Activated CD8-positive, alpha-beta T cell treated with anti-CD3 and anti-CD28 coated beads, Interleukin-2, amount 10 ng/mL, durations not matched to agents 7 days and 5 days (primary cell): ENCODE data around the gene PPBP. TPM values are rescaled to one million over a fixed set of nuclear protein-coding genes. Genes with fewer than 3 reads are reported as not detected.

ENCODE experiments used
- ATAC-seq: fragments of 150-1000 bp; cut with Tn5 transposase; one replicate; pipeline ENCODE4 v1.10.0; 2021; ENCODE audit warnings: moderate library complexity
- CTCF ChIA-PET: fragments of 350-600 bp; sonication (Branson Sonifier 250); formaldehyde crosslinking; loops from one replicate; lab custom pipeline; 2021; ENCODE audit warnings: antibody characterized with exemption; lab: Charles Lee
- POLR2A ChIA-PET: fragments of 350-600 bp; sonication (Branson Sonifier 250); formaldehyde crosslinking; loops from one replicate; lab custom pipeline; 2021; ENCODE audit warnings: antibody characterized with exemption; lab: Charles Lee
- DNase-seq: peaks from one replicate; pipeline ENCODE4 v3.0.0-alpha.2; 2020
- H3K27ac Mint-ChIP-seq: one replicate; pipeline ENCODE4 v1.8.0; 2021; ENCODE audit warnings: mild to moderate bottlenecking, mixed read lengths
- H3K27me3 Mint-ChIP-seq: one replicate; pipeline ENCODE4 v1.8.0; 2021; ENCODE audit warnings: low read depth, mixed read lengths
- H3K36me3 Mint-ChIP-seq: one replicate; pipeline ENCODE4 v1.8.0; 2021; ENCODE audit warnings: low read depth, mixed read lengths
- H3K4me1 Mint-ChIP-seq: one replicate; pipeline ENCODE4 v1.8.0; 2021; ENCODE audit warnings: low read depth, mixed read lengths
- H3K4me3 Mint-ChIP-seq: one replicate; pipeline ENCODE4 v1.8.0; 2021; ENCODE audit warnings: mild to moderate bottlenecking, mixed read lengths
- H3K9me3 Mint-ChIP-seq: one replicate; pipeline ENCODE4 v1.8.0; 2022; ENCODE audit warnings: mixed read lengths; ENCODE audit not compliant: insufficient read depth
- total RNA-seq, 2 experiments: library from RNA; stranded (reverse); gene quantifications; one replicate each; pipeline ENCODE4 v1.2.3, GENCODE V29; 2021

PPBP gene, protein sequence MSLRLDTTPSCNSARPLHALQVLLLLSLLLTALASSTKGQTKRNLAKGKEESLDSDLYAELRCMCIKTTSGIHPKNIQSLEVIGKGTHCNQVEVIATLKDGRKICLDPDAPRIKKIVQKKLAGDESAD
- total RNA-seq: not detected

DNA sequence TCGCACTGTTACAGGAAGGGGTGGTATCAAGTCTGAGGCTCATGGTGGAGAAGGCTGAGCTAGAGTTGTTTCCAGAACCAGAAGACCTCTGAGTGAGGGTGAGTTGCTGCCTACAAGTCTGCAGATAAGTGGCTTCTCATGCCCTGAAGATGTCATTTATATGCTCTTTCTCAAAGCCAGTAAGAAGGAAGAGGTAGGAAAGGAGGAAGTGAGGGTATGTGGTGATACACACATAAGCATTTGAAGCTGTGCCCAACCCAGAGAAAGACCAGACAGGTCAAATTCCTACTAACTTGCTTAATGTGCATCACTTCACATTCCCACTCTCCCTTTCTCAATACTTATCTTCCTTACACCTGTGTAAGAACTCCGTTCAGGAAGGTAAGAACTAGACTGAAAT, at the start of gene PPBP:
TSS of gene PPBP (minus strand) at position 130 of the 400 bp plus-strand sequence. CDS start at position 43, 87 bp downstream.
- H3K4me3 Mint-ChIP-seq: no peak within 1 kb of the TSS

DNA sequence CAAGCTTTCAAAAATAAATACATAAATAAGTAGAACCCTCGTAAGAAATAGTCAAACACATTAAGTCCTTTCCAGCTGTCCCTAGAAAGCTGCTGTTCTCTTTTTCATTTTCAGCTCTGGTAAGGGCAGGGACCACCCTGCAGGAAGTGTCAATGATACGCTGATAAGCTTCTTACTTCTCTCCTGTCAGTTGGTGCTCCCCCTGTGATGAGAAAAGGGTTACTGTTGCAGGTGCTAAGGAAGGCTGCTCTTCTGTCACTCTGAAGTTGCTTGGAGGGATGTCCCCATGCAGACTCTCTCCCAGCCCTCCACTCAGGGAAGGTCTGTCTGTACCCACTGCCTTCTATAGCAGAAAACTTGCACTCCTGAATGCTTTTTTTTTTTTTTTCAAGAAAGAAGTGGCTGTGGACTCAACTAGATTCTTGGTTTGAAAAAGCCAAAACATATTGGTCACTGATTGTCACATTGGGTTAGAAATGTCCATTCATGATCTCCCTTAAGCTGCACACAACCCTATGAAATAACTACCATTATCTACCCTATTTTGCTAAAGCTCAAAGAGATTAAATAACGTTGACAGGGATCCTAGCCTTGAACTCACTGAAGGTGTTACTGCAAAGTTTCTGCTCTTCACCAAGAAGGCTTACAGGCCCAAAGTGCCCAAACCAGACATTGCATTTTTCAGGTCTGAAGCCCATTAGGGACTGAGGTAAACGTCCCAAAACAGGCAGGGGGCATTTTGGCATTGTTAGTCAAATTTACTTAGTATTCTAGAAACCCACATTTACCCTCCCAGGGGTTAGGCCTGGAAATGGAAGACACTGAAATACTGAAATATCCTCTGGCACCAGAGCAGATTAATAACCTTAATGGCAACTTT, 49.3 kb upstream of the PPBP start:
- POLR2A ChIA-PET: no interaction called here
- CTCF ChIA-PET: interaction anchor here (0.9 to 1.1 kb wide), 3 partner anchors 9 to 22 kb away, joined by 3 read pairs; no protein-coding TSS in a partner anchor
- H3K4me3 Mint-ChIP-seq: peak overlapping the region; percentile 60

More for the DNA sequence above, at the start of gene PPBP:
- Mint-ChIP-seq H3K4me1 (no peaks in the 10 kb centered on the region), H3K9me3 (no peaks in the 10 kb centered on the region), H3K27ac (no peak within 1 kb of the TSS), H3K27me3 (peaks cover 3% of the 10 kb centered on the region), H3K36me3 (no peaks in the 10 kb centered on the region)
- ChIA-PET POLR2A (no interaction called here), CTCF (no interaction called here)
- ATAC-seq: no peak
- no peak for DNase-seq

DNA sequence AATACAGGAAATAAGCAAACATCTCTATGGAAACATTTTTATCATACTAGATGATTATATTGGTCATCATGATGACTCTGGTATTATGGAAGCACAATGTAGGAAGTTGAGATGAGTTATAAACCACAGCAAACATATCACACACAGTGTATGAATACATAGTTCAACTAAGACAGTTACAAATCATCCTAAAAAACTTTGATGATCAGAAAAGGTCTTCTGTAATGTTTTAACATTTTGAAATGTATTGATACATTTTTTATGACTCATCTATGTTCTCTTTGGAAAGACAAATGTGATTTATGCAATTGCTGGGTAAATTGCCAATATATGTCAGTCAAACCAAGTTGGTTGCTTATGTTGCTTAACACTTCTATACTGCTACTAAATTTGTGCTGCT, 45.7 kb upstream of the PPBP start:
- ATAC-seq (no peak), DNase-seq (no peak)
- POLR2A ChIA-PET: no interaction called here
- CTCF ChIA-PET: no interaction called here
- H3K27ac Mint-ChIP-seq: no peak overlapping the region
- peaks cover 17% of the 10 kb centered on the region for H3K27me3 Mint-ChIP-seq
- no peaks in the 10 kb centered on the region for H3K36me3 Mint-ChIP-seq
- peaks cover 6% of the 10 kb centered on the region for H3K4me1 Mint-ChIP-seq
- H3K9me3 Mint-ChIP-seq: no peaks in the 10 kb centered on the region
- H3K4me3 Mint-ChIP-seq: no peak overlapping the region

More for the DNA sequence above, 49.3 kb upstream of the PPBP start:
- Mint-ChIP-seq H3K9me3 (no peaks in the 10 kb centered on the region), H3K4me1 (peaks cover 9% of the 10 kb centered on the region), H3K36me3 (no peaks in the 10 kb centered on the region), H3K27ac (no peak overlapping the region), H3K27me3 (peaks cover 36% of the 10 kb centered on the region)
- ATAC-seq: no peak
- DNase-seq: no peak

DNA sequence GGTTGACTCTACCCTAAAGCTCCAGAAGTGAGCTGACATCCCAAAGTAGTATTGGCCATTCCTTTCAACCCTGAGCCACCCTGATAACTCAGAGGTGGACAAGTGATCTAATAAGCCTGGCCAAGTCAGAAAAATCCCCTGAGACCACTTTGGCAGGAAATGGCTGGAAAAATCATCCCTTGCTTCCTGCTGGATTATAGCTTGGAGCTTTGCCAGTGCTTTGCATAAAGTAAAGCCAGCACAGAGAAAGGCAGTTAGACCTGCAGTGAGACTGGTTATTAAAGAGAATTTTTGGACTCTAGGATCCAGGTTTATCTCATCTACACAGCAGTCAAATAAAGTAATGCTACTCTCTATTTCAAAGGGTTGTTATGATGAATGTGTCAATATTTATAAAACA, 44.1 kb upstream of the PPBP start:
- no peaks in the 10 kb centered on the region for H3K4me1 Mint-ChIP-seq
- DNase-seq: no peak
- no peak for ATAC-seq
- H3K27me3 Mint-ChIP-seq: peaks cover 7% of the 10 kb centered on the region
- no peak overlapping the region for H3K4me3 Mint-ChIP-seq
- CTCF ChIA-PET: no interaction called here
- H3K27ac Mint-ChIP-seq: no peak overlapping the region
- no peaks in the 10 kb centered on the region for H3K36me3 Mint-ChIP-seq
- POLR2A ChIA-PET: no interaction called here
- no peaks in the 10 kb centered on the region for H3K9me3 Mint-ChIP-seq

DNA sequence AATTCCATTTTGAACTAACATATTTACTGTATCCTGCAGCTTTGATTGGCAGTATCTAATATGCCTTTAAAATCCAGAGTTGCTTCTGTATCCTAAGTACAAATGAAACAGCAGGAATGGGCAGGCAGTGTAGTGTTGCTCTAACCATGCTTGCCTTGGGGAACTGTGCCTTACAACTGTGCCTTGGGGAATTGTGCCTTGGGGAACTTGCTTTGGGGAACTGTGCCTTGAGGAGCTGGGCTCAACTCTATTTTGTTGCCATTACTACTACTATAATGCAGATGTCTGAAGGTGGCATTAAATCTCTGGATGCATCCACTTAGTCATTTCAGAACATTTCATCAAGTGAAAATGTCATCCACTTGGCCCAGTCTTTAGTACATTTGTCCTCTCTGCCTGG, 43.6 kb upstream of the PPBP start:
- no peaks in the 10 kb centered on the region for H3K4me1 Mint-ChIP-seq
- ChIA-PET POLR2A (interaction anchor here (0.6 kb wide), 1 partner anchor 130 kb away, joined by 3 read pairs; no protein-coding TSS in a partner anchor), CTCF (no interaction called here)
- no peak for ATAC-seq
- H3K27ac Mint-ChIP-seq: no peak overlapping the region
- no peak overlapping the region for H3K4me3 Mint-ChIP-seq
- no peaks in the 10 kb centered on the region for H3K36me3 Mint-ChIP-seq
- H3K9me3 Mint-ChIP-seq: no peaks in the 10 kb centered on the region
- DNase-seq: no peak
- H3K27me3 Mint-ChIP-seq: peaks cover 7% of the 10 kb centered on the region

DNA sequence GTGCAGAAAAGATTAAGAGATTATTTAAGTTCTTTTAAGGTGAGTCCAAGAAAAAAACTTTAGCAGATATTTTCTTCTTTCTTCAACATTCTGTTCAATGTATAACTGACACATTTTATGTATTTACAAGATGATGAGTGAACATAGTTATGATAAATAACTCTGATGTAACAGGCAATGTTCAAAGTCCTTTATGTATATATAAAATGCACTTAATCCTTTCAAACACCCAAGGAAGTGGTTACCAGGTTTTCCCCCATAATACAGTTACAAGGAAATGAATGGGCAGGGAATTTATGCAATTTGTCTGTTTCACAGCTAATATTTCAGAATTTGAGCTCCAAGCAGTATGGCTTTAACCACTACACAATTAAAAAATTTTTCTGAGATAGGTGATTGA, 42.3 kb upstream of the PPBP start:
- Mint-ChIP-seq H3K9me3 (peaks cover 4% of the 10 kb centered on the region), H3K27me3 (peaks cover 4% of the 10 kb centered on the region), H3K36me3 (no peaks in the 10 kb centered on the region), H3K4me1 (no peaks in the 10 kb centered on the region), H3K27ac (no peak overlapping the region), H3K4me3 (no peak overlapping the region)
- ATAC-seq: no peak
- ChIA-PET POLR2A (no interaction called here), CTCF (no interaction called here)
- DNase-seq: no peak

DNA sequence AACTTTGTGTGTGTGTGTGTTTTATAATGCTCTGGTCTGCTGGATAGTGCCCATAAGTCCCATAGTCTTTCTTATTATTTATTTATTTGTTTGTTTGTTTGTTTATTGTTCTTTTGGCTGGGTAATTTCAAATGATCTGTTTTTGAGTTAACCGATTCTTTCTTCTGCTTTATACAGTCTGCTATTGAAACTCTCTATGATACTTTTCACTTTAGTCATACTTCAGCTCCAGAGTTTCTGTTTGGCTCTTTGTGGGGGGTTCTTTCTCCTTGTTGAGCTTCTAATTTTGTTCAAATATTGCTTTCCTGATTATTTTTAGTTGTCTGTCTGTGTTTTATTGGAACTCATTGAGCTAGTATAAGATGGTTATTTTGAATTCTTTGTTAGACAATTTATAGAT, 40.5 kb upstream of the PPBP start:
- Mint-ChIP-seq H3K4me3 (no peak overlapping the region), H3K27me3 (peaks cover 2% of the 10 kb centered on the region), H3K4me1 (no peaks in the 10 kb centered on the region), H3K27ac (no peak overlapping the region), H3K9me3 (peaks cover 4% of the 10 kb centered on the region), H3K36me3 (no peaks in the 10 kb centered on the region)
- ATAC-seq: no peak
- ChIA-PET POLR2A (no interaction called here), CTCF (interaction anchor here (0.8 kb wide), 1 partner anchor 9 kb away, joined by 3 read pairs; no protein-coding TSS in a partner anchor)
- DNase-seq: no peak

DNA sequence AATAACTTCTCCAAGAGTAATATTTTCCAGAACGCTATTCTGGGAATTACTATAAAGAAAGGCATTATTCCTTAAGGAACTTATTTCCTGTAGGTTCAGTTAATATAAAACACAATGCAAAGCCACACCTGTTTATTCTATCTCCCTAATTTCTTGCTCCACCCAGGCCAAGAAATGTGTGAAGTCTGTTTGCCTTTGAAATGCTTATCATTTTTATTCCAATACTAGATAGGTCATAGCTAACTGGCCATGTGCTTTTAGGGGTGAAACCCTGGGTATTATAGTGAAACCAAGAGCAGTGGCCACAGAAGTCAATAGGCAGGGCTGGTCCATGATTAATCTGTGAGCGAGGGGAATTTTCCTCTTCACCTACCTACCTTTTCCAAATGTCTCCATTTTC, 35.7 kb upstream of the PPBP start:
- H3K27me3 Mint-ChIP-seq: no peaks in the 10 kb centered on the region
- CTCF ChIA-PET: no interaction called here
- peaks cover 4% of the 10 kb centered on the region for H3K9me3 Mint-ChIP-seq
- DNase-seq (no peak), ATAC-seq (no peak)
- H3K27ac Mint-ChIP-seq: no peak overlapping the region
- POLR2A ChIA-PET: no interaction called here
- no peaks in the 10 kb centered on the region for H3K36me3 Mint-ChIP-seq
- peaks cover 2% of the 10 kb centered on the region for H3K4me1 Mint-ChIP-seq
- H3K4me3 Mint-ChIP-seq: no peak overlapping the region

DNA sequence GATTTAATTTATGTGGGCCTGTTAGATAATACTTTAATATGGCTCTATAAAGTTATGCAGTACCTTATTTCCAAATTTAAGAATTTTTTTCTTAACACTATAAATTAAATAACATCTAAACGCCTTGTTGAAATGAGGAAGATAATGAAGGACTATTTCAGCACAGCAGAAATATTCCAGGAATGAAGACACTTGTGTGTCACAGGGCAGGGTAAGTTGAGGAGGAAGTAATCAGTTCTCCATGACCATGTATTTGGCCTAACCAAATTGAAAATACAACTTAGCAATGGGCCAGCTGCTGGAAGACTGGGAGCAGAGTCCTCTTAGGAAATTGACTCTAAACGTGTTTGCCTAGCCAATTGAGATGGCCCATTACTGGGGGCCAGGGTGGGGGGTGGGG, 33.6 kb upstream of the PPBP start:
- peaks cover 8% of the 10 kb centered on the region for H3K4me1 Mint-ChIP-seq
- H3K9me3 Mint-ChIP-seq: peaks cover 4% of the 10 kb centered on the region
- CTCF ChIA-PET: no interaction called here
- no peaks in the 10 kb centered on the region for H3K36me3 Mint-ChIP-seq
- DNase-seq (no peak), ATAC-seq (no peak)
- H3K27ac Mint-ChIP-seq: no peak overlapping the region
- no peaks in the 10 kb centered on the region for H3K27me3 Mint-ChIP-seq
- POLR2A ChIA-PET: no interaction called here
- H3K4me3 Mint-ChIP-seq: no peak overlapping the region

DNA sequence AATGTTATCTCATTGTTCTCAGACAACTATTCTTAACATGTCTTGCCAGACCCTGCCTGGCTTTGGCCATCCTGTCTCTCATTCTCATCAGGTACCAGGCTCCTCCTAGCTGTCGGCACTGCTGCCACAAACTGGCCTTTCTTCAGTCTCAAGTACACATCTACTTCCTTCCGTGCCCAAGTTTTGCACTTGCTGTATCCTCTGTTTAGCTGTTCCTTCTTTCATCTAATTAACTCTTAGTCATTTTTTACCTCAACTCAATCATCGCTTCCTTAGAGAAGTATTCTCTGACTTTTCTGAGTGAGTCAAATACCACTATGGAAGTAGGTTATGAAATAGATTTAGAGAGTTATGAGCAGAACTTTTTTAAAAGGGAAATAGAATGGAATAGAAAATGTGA, 30.8 kb upstream of the PPBP start:
- ChIA-PET POLR2A (interaction anchor here (1.1 kb wide), 1 partner anchor 20 kb away, joined by 3 read pairs; the partner anchor contains the start of gene CXCL3), CTCF (interaction anchor here (1.4 kb wide), 1 partner anchor 50 kb away, joined by 3 read pairs; no protein-coding TSS in a partner anchor)
- no peaks in the 10 kb centered on the region for H3K9me3 Mint-ChIP-seq
- no peaks in the 10 kb centered on the region for H3K36me3 Mint-ChIP-seq
- H3K27me3 Mint-ChIP-seq: no peaks in the 10 kb centered on the region
- H3K4me1 Mint-ChIP-seq: peaks cover 25% of the 10 kb centered on the region
- ATAC-seq (no peak), DNase-seq (no peak)
- no peak overlapping the region for H3K4me3 Mint-ChIP-seq
- no peak overlapping the region for H3K27ac Mint-ChIP-seq

DNA sequence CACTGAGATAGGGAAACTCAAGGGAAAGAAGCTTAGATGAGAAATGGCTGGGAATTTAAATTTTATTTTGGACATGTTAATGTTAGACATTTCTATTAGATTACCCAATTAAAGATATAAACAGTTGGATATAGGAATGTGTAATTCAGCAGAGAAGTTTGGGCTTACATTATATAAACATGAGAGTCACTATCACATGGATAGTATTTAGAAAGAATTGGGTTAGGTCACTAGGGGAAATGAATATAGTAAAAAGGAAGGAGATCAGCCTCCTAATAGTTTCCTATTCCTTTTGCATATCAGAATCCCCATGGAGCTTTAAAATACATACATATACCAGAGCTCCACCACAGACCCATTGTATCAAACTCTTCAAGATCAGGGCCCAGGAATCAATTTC, 30.1 kb upstream of the PPBP start:
- Mint-ChIP-seq H3K4me3 (no peak overlapping the region), H3K36me3 (no peaks in the 10 kb centered on the region), H3K27me3 (no peaks in the 10 kb centered on the region), H3K27ac (no peak overlapping the region), H3K9me3 (no peaks in the 10 kb centered on the region), H3K4me1 (peaks cover 25% of the 10 kb centered on the region)
- ChIA-PET CTCF (interaction anchor here (1.4 to 1.8 kb wide), 2 partner anchors 11 to 51 kb away, joined by 3 to 4 read pairs; no protein-coding TSS in a partner anchor), POLR2A (interaction anchor here (1.1 kb wide), 1 partner anchor 21 kb away, joined by 3 read pairs; the partner anchor contains the start of gene CXCL3)
- ATAC-seq (no peak), DNase-seq (no peak)

DNA sequence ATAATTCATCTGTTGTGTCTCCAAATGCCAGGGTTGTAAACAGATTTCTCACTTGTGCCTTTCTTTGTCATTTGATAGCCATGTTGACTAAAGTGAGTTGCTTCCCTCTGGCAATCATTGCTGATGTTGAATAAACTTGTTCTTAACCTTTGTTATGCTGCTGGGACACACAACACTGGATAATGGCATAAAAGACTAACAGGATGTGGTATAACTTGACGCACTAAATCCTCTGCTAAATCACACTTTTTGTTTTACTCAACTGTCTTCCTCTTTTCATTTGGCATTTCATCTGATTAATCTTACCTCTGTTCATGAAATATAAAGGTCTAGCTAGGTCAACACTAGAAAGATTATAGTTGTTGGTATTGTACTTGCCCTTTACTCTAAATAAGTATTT, 28.1 kb upstream of the PPBP start:
- CTCF ChIA-PET: interaction anchor here (1.3 to 2.2 kb wide), 3 partner anchors 9 to 119 kb away, joined by 3 to 4 read pairs (median 4); no protein-coding TSS in a partner anchor
- POLR2A ChIA-PET: no interaction called here
- Mint-ChIP-seq H3K9me3 (no peaks in the 10 kb centered on the region), H3K27ac (peak overlapping the region; percentile 17), H3K4me3 (no peak overlapping the region), H3K4me1 (peaks cover 25% of the 10 kb centered on the region), H3K27me3 (no peaks in the 10 kb centered on the region), H3K36me3 (no peaks in the 10 kb centered on the region)
- peak; percentile 53 for ATAC-seq
- no peak for DNase-seq
